Measurements from ENCODE around the gene COX6B2.

COX6B2 gene

DNA sequence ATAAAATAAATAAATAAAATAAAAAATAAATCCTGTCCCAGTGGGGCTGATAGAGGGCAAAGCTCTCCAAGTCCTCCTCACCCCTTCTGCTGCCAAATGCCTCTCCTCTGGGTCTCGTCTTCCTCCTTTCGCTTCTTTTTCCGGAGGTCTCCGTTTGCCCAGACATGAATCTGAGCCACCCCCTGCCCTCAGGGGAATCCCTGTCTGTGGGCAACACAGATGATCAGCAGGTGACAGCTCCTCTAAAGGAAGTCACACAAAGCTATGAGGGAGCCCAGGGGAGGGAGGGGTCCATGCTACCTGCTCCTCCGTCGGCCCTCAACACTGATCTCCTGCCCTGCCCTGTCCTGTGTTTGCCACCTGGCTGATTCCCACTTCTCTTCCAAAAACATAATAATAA lies 29.9 kb downstream of the COX6B2 start:
- no peaks in the 10 kb centered on the region for H3K79me2 ChIP-seq (ENCODE audit: low read length)
- no peaks in the 10 kb centered on the region for H4K20me1 ChIP-seq (ENCODE audit: insufficient read depth, low read length)
- H3K9me2 ChIP-seq (replicated peaks; ENCODE audit: insufficient read depth, low read length): no peaks in the 10 kb centered on the region
- H3K4me3 ChIP-seq (ENCODE audit: low read length): no peak overlapping the region
- peak overlapping the region; percentile 47 for H2AFZ ChIP-seq (ENCODE audit: low read length)
- H3K27me3 ChIP-seq (replicated peaks; ENCODE audit: insufficient read depth, low read length): no peaks in the 10 kb centered on the region
- no peaks in the 10 kb centered on the region for H3K4me1 ChIP-seq (ENCODE audit: low read length)
- no peak for DNase-seq
- no peaks in the 10 kb centered on the region for H3K9me3 ChIP-seq (replicated peaks; ENCODE audit: insufficient read depth, low read length)
- no peaks in the 10 kb centered on the region for H3K36me3 ChIP-seq (replicated peaks; ENCODE audit: insufficient read depth, low read length)
- H3K9ac ChIP-seq (ENCODE audit: low read length): no peak overlapping the region
- TF ChIP-seq EZH2phosphoT487 (IDR thresholded peaks at IDR 0.05; ENCODE audit: low read length): no peak
- TF ChIP-seq, protein P1, sequence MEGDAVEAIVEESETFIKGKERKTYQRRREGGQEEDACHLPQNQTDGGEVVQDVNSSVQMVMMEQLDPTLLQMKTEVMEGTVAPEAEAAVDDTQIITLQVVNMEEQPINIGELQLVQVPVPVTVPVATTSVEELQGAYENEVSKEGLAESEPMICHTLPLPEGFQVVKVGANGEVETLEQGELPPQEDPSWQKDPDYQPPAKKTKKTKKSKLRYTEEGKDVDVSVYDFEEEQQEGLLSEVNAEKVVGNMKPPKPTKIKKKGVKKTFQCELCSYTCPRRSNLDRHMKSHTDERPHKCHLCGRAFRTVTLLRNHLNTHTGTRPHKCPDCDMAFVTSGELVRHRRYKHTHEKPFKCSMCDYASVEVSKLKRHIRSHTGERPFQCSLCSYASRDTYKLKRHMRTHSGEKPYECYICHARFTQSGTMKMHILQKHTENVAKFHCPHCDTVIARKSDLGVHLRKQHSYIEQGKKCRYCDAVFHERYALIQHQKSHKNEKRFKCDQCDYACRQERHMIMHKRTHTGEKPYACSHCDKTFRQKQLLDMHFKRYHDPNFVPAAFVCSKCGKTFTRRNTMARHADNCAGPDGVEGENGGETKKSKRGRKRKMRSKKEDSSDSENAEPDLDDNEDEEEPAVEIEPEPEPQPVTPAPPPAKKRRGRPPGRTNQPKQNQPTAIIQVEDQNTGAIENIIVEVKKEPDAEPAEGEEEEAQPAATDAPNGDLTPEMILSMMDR (IDR thresholded peaks at IDR 0.05; ENCODE audit: low read length): no peak
- no peak for TF ChIP-seq EZH2 (optimal IDR thresholded peaks at IDR 0.05; ENCODE audit: low read depth, low read length)
- no peak overlapping the region for H3K4me2 ChIP-seq (ENCODE audit: low read depth, low read length)
- H3F3A ChIP-seq (ENCODE audit: insufficient read depth, low read length): no peaks in the 10 kb centered on the region
- H3K27ac ChIP-seq (ENCODE audit: low read length): no peak overlapping the region

DNA sequence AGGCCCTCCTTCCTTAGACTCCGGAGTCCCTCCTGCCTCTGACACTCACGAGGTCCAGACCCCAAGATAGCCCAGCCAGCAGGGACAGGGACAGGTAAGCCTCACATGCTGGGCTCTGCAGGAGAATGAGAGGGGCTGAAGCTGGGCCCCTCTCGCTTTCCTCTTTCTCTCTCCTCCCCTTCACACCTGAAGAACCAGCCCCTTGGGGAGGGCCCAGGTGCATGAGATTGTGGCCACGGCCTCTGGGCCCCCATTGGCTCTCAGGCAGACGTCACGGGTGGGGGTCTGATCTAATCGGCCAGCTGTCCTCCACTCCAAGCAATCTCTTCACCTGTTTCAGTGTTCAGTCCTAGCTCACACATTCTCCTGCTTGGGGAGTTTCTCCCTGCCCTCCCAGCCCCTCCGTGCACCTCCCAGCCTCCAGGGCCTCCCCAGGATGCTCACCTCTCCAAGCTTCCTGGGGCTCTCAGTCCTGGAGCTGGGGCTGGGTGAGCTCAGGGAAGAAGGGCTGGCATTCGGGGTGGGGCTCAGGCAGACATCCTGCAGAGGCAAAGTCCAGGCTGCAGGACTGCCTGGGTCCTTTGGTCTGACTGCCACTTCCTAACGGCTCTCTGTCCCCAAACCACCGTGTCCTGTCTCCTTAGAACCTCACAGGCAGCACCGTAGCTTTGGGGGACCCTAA lies 32.2 kb downstream of the COX6B2 start:
- no peak overlapping the region for H2AFZ ChIP-seq (ENCODE audit: low read length)
- no peak overlapping the region for H3K27ac ChIP-seq (ENCODE audit: low read length)
- H3K4me1 ChIP-seq (ENCODE audit: low read length): no peaks in the 10 kb centered on the region
- H3K4me2 ChIP-seq (ENCODE audit: low read depth, low read length): no peak overlapping the region
- no peaks in the 10 kb centered on the region for H4K20me1 ChIP-seq (ENCODE audit: insufficient read depth, low read length)
- H3K9ac ChIP-seq (ENCODE audit: low read length): no peak overlapping the region
- H3F3A ChIP-seq (ENCODE audit: insufficient read depth, low read length): no peaks in the 10 kb centered on the region
- H3K27me3 ChIP-seq (replicated peaks; ENCODE audit: insufficient read depth, low read length): no peaks in the 10 kb centered on the region
- no peak for DNase-seq
- no peak for TF ChIP-seq EZH2 (optimal IDR thresholded peaks at IDR 0.05; ENCODE audit: low read depth, low read length)
- no peak for TF ChIP-seq EZH2phosphoT487 (IDR thresholded peaks at IDR 0.05; ENCODE audit: low read length)
- H3K36me3 ChIP-seq (replicated peaks; ENCODE audit: insufficient read depth, low read length): no peaks in the 10 kb centered on the region
- no peak overlapping the region for H3K4me3 ChIP-seq (ENCODE audit: low read length)
- H3K79me2 ChIP-seq (ENCODE audit: low read length): no peaks in the 10 kb centered on the region
- H3K9me2 ChIP-seq (replicated peaks; ENCODE audit: insufficient read depth, low read length): no peaks in the 10 kb centered on the region
- H3K9me3 ChIP-seq (replicated peaks; ENCODE audit: insufficient read depth, low read length): no peaks in the 10 kb centered on the region

DNA sequence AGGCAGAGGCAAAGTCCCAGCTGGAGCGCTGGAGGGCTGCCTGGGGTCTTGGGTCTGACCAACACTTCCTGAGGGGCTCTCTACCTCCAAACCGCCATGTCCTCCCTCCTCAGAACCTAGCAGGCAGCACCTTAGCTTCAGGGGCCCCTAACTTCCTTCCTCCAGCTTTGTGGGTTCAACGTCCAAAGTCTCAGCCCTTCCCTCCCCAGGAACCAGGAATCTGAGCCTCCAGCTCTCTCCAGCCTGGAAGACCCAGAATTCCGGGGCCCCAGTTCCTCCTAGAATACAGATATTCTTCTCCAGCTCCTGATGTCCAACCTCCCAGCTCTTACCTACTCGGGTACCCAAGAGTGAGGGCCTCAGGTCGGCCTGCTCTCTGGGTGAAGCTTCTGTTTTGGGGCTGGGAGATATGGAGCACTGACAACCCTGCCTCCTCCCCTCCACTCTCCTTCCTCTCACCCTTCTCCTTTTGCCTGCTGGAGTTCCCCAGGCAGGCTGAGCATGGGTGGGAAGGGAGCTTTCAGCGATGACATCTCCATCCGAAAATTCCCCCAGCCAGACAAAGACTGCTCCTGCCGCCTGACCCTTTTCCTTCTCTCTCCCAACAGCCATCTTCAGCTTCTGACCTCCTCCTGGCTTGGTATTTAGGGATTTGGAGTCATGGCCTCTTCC lies 32.9 kb downstream of the COX6B2 start:
- no peaks in the 10 kb centered on the region for H3K4me1 ChIP-seq (ENCODE audit: low read length)
- H2AFZ ChIP-seq (ENCODE audit: low read length): no peak overlapping the region
- H3K9me2 ChIP-seq (replicated peaks; ENCODE audit: insufficient read depth, low read length): no peaks in the 10 kb centered on the region
- no peak overlapping the region for H3K4me3 ChIP-seq (ENCODE audit: low read length)
- DNase-seq: no peak
- no peaks in the 10 kb centered on the region for H3K9me3 ChIP-seq (replicated peaks; ENCODE audit: insufficient read depth, low read length)
- H3K27me3 ChIP-seq (replicated peaks; ENCODE audit: insufficient read depth, low read length): no peaks in the 10 kb centered on the region
- no peak overlapping the region for H3K9ac ChIP-seq (ENCODE audit: low read length)
- H3K79me2 ChIP-seq (ENCODE audit: low read length): no peaks in the 10 kb centered on the region
- H3K27ac ChIP-seq (ENCODE audit: low read length): no peak overlapping the region
- no peak for TF ChIP-seq EZH2phosphoT487 (IDR thresholded peaks at IDR 0.05; ENCODE audit: low read length)
- TF ChIP-seq, protein P1 (IDR thresholded peaks at IDR 0.05; ENCODE audit: low read length): no peak
- no peak for TF ChIP-seq EZH2 (optimal IDR thresholded peaks at IDR 0.05; ENCODE audit: low read depth, low read length)
- H3K4me2 ChIP-seq (ENCODE audit: low read depth, low read length): no peak overlapping the region
- H4K20me1 ChIP-seq (ENCODE audit: insufficient read depth, low read length): no peaks in the 10 kb centered on the region
- no peaks in the 10 kb centered on the region for H3K36me3 ChIP-seq (replicated peaks; ENCODE audit: insufficient read depth, low read length)
- no peaks in the 10 kb centered on the region for H3F3A ChIP-seq (ENCODE audit: insufficient read depth, low read length)

Measured in MM.1S (cell line).